WTC11 (cell line): ENCODE measurements around the gene ICAM3. TPM values are rescaled to one million over a fixed set of nuclear protein-coding genes. Genes with fewer than 3 reads are reported as not detected.

ENCODE experiments used
- ATAC-seq: fragments of 200-7000 bp; cut with Tn5 transposase; 2 replicates; pipeline ENCODE4 v1.10.0; 2021; ENCODE audit warnings: mild to moderate bottlenecking, moderate library complexity
- CTCF ChIA-PET: fragments of 300-600 bp; sonication (Branson Sonifier 250); formaldehyde crosslinking; loops from one replicate; lab custom pipeline; 2021; ENCODE audit warnings: antibody characterized with exemption; lab: Charles Lee
- POLR2A ChIA-PET: fragments of 350-600 bp; sonication (Branson Sonifier 250); formaldehyde crosslinking; loops from one replicate; lab custom pipeline; 2021; ENCODE audit warnings: antibody characterized with exemption; lab: Charles Lee
- DNase-seq: peaks from one replicate; pipeline ENCODE4 v3.0.0; 2021; ENCODE audit warnings: low spot score
- H3K27ac Mint-ChIP-seq: 2 replicates; pipeline ENCODE4 v1.8.0; 2021; ENCODE audit warnings: mixed read lengths
- H3K27me3 Mint-ChIP-seq: 2 replicates; pipeline ENCODE4 v1.8.0; 2021; ENCODE audit warnings: low read depth, mild to moderate bottlenecking, moderate library complexity, mixed read lengths
- H3K36me3 Mint-ChIP-seq: 2 replicates; pipeline ENCODE4 v1.8.0; 2021; ENCODE audit warnings: mixed read lengths
- H3K4me1 Mint-ChIP-seq: 2 replicates; pipeline ENCODE4 v1.8.0; 2022; ENCODE audit warnings: mixed read lengths
- H3K4me3 Mint-ChIP-seq: 2 replicates; pipeline ENCODE4 v1.8.0; 2021; ENCODE audit warnings: mild to moderate bottlenecking, moderate library complexity, mixed read lengths
- H3K9me3 Mint-ChIP-seq: 2 replicates; pipeline ENCODE4 v1.8.0; 2021; ENCODE audit warnings: mixed read lengths
- AR ChIP-seq: fragments of 250-450 bp; sonication (Bioruptor Pico); IDR thresholded peaks from 2 replicates; pipeline ENCODE4 v1.9.0; 2021; ENCODE audit warnings: mild to moderate bottlenecking
- ATF1 ChIP-seq: sonication (generic); formaldehyde crosslinking; IDR thresholded peaks from 2 replicates; pipeline ENCODE4 v1.8.1; 2023; ENCODE audit warnings: mild to moderate bottlenecking, moderate library complexity, missing genetic modification reagents
- CREB1 ChIP-seq: sonication (generic); formaldehyde crosslinking; IDR thresholded peaks from 2 replicates; pipeline ENCODE4 v1.8.0; 2023; ENCODE audit warnings: mild to moderate bottlenecking, missing genetic modification reagents
- CREM ChIP-seq: sonication (generic); formaldehyde crosslinking; IDR thresholded peaks from 2 replicates; pipeline ENCODE4 v1.8.1; 2022; ENCODE audit warnings: mild to moderate bottlenecking, missing genetic modification reagents, moderate library complexity
- E2F4 ChIP-seq: sonication (generic); formaldehyde crosslinking; IDR thresholded peaks from 2 replicates; pipeline ENCODE4 v1.8.1; 2022; ENCODE audit warnings: low read depth, mild to moderate bottlenecking, moderate library complexity, missing genetic modification reagents, borderline replicate concordance
- EMX1 ChIP-seq: fragments of 250-450 bp; sonication (Bioruptor Pico); IDR thresholded peaks from 2 replicates; pipeline ENCODE4 v1.8.0; 2021; ENCODE audit warnings: mild to moderate bottlenecking
- FOXK1 ChIP-seq: sonication (generic); formaldehyde crosslinking; IDR thresholded peaks from 2 replicates; pipeline ENCODE4 v1.8.0; 2022; ENCODE audit warnings: mild to moderate bottlenecking, moderate library complexity, missing genetic modification reagents
- GABPB1 ChIP-seq: sonication (generic); formaldehyde crosslinking; IDR thresholded peaks from 2 replicates; pipeline ENCODE4 v1.8.1; 2023; ENCODE audit warnings: mild to moderate bottlenecking, missing genetic modification reagents
- HMGA2 ChIP-seq: fragments of 250-450 bp; sonication (Bioruptor Pico); IDR thresholded peaks from 2 replicates; pipeline ENCODE4 v1.4.0; 2021; ENCODE audit warnings: mild to moderate bottlenecking, moderate library complexity
- MAX ChIP-seq: sonication (generic); formaldehyde crosslinking; IDR thresholded peaks from 2 replicates; pipeline ENCODE4 v1.8.0; 2022; ENCODE audit warnings: mild to moderate bottlenecking, missing genetic modification reagents
- PRRX2 ChIP-seq: fragments of 250-450 bp; sonication (Bioruptor Pico); IDR thresholded peaks from 2 replicates; pipeline ENCODE4 v1.8.0; 2021; ENCODE audit warnings: mild to moderate bottlenecking
- RORB ChIP-seq: fragments of 250-450 bp; sonication (Bioruptor Pico); IDR thresholded peaks from 2 replicates; pipeline ENCODE4 v1.9.0; 2021; ENCODE audit warnings: mild to moderate bottlenecking
- SP1 ChIP-seq: sonication (generic); formaldehyde crosslinking; conservative IDR thresholded peaks from 2 replicates; pipeline ENCODE4 v1.8.1; 2022; ENCODE audit warnings: missing genetic modification reagents
- TEAD1 ChIP-seq: sonication (generic); formaldehyde crosslinking; IDR thresholded peaks from 2 replicates; pipeline ENCODE4 v1.8.0; 2022; ENCODE audit warnings: mild to moderate bottlenecking, missing genetic modification reagents
- TEAD4 ChIP-seq: sonication (generic); formaldehyde crosslinking; IDR thresholded peaks from 2 replicates; pipeline ENCODE4 v1.8.0; 2022; ENCODE audit warnings: mild to moderate bottlenecking, missing genetic modification reagents
- USF1 ChIP-seq: sonication (generic); formaldehyde crosslinking; IDR thresholded peaks from 2 replicates; pipeline ENCODE4 v1.8.0; 2022; ENCODE audit warnings: mild to moderate bottlenecking, missing genetic modification reagents
- USF2 ChIP-seq: sonication (generic); formaldehyde crosslinking; IDR thresholded peaks from 2 replicates; pipeline ENCODE4 v1.8.1; 2023; ENCODE audit warnings: mild to moderate bottlenecking, missing genetic modification reagents, moderate library complexity
- ZNF423 ChIP-seq: fragments of 250-450 bp; sonication (Bioruptor Pico); IDR thresholded peaks from 2 replicates; pipeline ENCODE4 v2.1.2; 2022; ENCODE audit warnings: mild to moderate bottlenecking, moderate library complexity
- total RNA-seq: library from RNA; stranded (reverse); gene quantifications from 3 replicates; pipeline ENCODE4 v1.2.3, GENCODE V29; 2021
- TF ChIP-seq, protein P1 (sequence below): sonication (generic); formaldehyde crosslinking; IDR thresholded peaks from 2 replicates; pipeline ENCODE4 v1.8.0; 2023; ENCODE audit warnings: missing genetic modification reagents, mild to moderate bottlenecking, borderline replicate concordance
- TF ChIP-seq, protein P2 (sequence below): sonication (generic); formaldehyde crosslinking; IDR thresholded peaks from 2 replicates; pipeline ENCODE4 v1.8.0; 2022; ENCODE audit warnings: mild to moderate bottlenecking, missing genetic modification reagents
- TF ChIP-seq, protein P3 (sequence below): sonication (generic); formaldehyde crosslinking; IDR thresholded peaks from 2 replicates; pipeline ENCODE4 v1.8.1; 2023; ENCODE audit warnings: mild to moderate bottlenecking, moderate library complexity, missing genetic modification reagents

Gene ICAM3
- total RNA-seq, 1 experiment from 2014 or later, result 18.7 TPM

DNA sequence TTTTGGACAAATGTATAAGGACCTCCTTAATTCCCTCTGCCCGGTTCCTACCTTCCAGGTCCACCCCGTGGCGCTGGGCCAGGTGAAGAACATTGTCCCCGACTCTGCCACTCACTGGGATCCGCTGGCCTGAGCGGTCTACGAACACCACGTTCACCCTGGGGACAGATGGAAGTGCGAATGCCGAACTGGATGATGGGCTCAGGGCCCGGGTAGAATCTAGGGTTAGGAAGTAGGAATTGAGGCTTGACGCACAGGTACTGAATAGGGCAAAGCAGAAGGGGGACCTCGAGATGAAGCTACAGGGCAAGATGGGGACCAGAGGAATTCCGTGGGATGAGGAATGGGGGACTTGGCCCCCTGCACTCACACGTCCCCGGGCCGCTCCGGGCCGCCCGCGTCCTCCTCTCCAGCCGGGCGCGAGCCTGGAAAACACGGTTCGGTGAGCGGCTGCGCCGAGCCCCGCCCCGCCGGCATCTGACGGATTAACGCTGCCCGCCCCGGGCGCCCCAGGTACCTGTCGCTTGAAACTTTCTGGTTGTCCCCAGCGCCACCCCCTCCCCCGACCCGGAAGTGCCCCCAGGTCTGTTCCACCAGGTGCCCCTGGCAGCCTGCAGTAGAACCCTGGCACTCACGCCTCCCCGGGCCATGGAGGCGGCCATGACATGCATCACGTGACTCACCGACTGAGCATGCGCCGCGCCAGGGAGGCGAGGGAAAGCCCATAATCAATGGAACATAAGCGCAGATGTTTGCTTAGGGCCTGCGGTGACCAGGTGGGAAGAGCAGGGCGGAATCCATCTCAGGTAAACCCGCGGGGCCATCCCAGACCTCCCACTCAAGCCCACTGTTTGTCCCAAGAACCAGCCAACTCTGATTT, 23.8 kb downstream of the ICAM3 start, which contains the start of gene FDX2:
Gene FDX2 (minus strand): TSS at position 681 of the 880 bp plus-strand sequence. CDS start 19 bp downstream, at position 662.
- ChIA-PET POLR2A (no interaction called here), CTCF (interaction anchor here (1.3 to 2.8 kb wide), 5 partner anchors 19 to 75 kb away, joined by 3 to 11 read pairs (median 7); partner anchors contain the start of gene ICAM1)
- Mint-ChIP-seq H3K27me3 (no peaks in the 10 kb centered on the region), H3K9me3 (no peaks in the 10 kb centered on the region), H3K27ac (peak within 1 kb of the TSS; percentile 95), H3K4me3 (peak within 1 kb of the TSS; percentile 92), H3K36me3 (peaks cover 13% of the 10 kb centered on the region), H3K4me1 (peaks cover 13% of the 10 kb centered on the region)
- DNase-seq (peak; percentile 92), ATAC-seq (peak; percentile 84)
- TF ChIP-seq GABPB1 (peak; percentile 12; the same call in 1 of the 2 replicates), USF1 (CRISPR knock-in tag) (peak; percentile 98), MAX (CRISPR knock-in tag) (peak; percentile 70), ATF1 (CRISPR knock-in tag) (no peak), CREB1 (CRISPR knock-in tag) (no peak), PRRX2 (CRISPR knock-in tag) (0 out of 2 replicates have a peak, but pooled peaks have one; percentile 23), CREM (CRISPR knock-in tag) (no peak), TEAD1 (no peak), RORB (CRISPR knock-in tag) (no peak), ZNF423 (CRISPR knock-in tag) (no peak), AR (CRISPR knock-in tag) (no peak), FOXK1 (CRISPR knock-in tag) (peak; percentile 62; the same call in 1 of the 2 replicates), USF2 (CRISPR knock-in tag) (peak; percentile 98), EMX1 (CRISPR knock-in tag) (no peak; the same call in 1 of the 2 replicates), SP1 (CRISPR knock-in tag) (peak; percentile 60; the same call in 1 of the 2 replicates), TEAD4 (no peak), HMGA2 (CRISPR knock-in tag) (no peak), E2F4 (CRISPR knock-in tag) (no peak)
- TF ChIP-seq, protein P1, sequence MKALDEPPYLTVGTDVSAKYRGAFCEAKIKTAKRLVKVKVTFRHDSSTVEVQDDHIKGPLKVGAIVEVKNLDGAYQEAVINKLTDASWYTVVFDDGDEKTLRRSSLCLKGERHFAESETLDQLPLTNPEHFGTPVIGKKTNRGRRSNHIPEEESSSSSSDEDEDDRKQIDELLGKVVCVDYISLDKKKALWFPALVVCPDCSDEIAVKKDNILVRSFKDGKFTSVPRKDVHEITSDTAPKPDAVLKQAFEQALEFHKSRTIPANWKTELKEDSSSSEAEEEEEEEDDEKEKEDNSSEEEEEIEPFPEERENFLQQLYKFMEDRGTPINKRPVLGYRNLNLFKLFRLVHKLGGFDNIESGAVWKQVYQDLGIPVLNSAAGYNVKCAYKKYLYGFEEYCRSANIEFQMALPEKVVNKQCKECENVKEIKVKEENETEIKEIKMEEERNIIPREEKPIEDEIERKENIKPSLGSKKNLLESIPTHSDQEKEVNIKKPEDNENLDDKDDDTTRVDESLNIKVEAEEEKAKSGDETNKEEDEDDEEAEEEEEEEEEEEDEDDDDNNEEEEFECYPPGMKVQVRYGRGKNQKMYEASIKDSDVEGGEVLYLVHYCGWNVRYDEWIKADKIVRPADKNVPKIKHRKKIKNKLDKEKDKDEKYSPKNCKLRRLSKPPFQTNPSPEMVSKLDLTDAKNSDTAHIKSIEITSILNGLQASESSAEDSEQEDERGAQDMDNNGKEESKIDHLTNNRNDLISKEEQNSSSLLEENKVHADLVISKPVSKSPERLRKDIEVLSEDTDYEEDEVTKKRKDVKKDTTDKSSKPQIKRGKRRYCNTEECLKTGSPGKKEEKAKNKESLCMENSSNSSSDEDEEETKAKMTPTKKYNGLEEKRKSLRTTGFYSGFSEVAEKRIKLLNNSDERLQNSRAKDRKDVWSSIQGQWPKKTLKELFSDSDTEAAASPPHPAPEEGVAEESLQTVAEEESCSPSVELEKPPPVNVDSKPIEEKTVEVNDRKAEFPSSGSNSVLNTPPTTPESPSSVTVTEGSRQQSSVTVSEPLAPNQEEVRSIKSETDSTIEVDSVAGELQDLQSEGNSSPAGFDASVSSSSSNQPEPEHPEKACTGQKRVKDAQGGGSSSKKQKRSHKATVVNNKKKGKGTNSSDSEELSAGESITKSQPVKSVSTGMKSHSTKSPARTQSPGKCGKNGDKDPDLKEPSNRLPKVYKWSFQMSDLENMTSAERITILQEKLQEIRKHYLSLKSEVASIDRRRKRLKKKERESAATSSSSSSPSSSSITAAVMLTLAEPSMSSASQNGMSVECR (CRISPR knock-in tag), result 0 out of 2 replicates have a peak, but pooled peaks have one; percentile 25
- TF ChIP-seq, protein P2, sequence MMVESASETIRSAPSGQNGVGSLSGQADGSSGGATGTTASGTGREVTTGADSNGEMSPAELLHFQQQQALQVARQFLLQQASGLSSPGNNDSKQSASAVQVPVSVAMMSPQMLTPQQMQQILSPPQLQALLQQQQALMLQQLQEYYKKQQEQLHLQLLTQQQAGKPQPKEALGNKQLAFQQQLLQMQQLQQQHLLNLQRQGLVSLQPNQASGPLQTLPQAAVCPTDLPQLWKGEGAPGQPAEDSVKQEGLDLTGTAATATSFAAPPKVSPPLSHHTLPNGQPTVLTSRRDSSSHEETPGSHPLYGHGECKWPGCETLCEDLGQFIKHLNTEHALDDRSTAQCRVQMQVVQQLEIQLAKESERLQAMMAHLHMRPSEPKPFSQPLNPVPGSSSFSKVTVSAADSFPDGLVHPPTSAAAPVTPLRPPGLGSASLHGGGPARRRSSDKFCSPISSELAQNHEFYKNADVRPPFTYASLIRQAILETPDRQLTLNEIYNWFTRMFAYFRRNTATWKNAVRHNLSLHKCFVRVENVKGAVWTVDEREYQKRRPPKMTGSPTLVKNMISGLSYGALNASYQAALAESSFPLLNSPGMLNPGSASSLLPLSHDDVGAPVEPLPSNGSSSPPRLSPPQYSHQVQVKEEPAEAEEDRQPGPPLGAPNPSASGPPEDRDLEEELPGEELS (CRISPR knock-in tag), result no peak
- TF ChIP-seq, protein P3, sequence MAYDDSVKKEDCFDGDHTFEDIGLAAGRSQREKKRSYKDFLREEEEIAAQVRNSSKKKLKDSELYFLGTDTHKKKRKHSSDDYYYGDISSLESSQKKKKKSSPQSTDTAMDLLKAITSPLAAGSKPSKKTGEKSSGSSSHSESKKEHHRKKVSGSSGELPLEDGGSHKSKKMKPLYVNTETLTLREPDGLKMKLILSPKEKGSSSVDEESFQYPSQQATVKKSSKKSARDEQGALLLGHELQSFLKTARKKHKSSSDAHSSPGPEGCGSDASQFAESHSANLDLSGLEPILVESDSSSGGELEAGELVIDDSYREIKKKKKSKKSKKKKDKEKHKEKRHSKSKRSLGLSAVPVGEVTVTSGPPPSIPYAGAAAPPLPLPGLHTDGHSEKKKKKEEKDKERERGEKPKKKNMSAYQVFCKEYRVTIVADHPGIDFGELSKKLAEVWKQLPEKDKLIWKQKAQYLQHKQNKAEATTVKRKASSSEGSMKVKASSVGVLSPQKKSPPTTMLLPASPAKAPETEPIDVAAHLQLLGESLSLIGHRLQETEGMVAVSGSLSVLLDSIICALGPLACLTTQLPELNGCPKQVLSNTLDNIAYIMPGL, result peak; percentile 78
